Kidney (tissue), 14 donors: ENCODE results near the gene INTS12. TPM values are rescaled to one million over a fixed set of nuclear protein-coding genes. Genes with fewer than 3 reads are reported as not detected.
A peak's percentile ranks its signal among the peaks of the same experiment; 100 is the strongest.

Source experiments
- DNase-seq, 5 donors: peaks; one replicate each; pipeline ENCODE4 v3.0.0-alpha.2; 2013 to 2020
- FAIRE-seq: peaks from 2 replicates; lab custom pipeline; 2012; peaks lifted over from hg19 to GRCh38; lab: Jason Lieb, UNC
- H3K27ac ChIP-seq, 2 donors: one replicate each; pipeline ENCODE4 v1.7.0; 2013; ENCODE audit warnings: low read depth in 2 of 2, low read length in 2 of 2, inconsistent platforms in 1 of 2
- H3K27me3 ChIP-seq: one replicate; pipeline ENCODE4 v1.7.1; 2013; ENCODE audit warnings: low read length, inconsistent platforms; ENCODE audit not compliant: control insufficient read depth, insufficient read depth
- H3K36me3 ChIP-seq, 3 donors: one replicate each; pipeline versions ENCODE4 v1.7.0 to v1.7.1; 2013; ENCODE audit warnings: low read length in 3 of 3, control low read depth in 1 of 3, inconsistent platforms in 1 of 3; ENCODE audit not compliant: insufficient read depth in 3 of 3, control insufficient read depth in 2 of 3
- H3K4me1 ChIP-seq, 3 donors: one replicate each; pipeline versions ENCODE4 v1.7.0 to v1.7.1; 2013; ENCODE audit warnings: low read length in 3 of 3, inconsistent platforms in 1 of 3, low read depth in 1 of 3; ENCODE audit not compliant: control insufficient read depth in 2 of 3, insufficient read depth in 2 of 3
- H3K4me3 ChIP-seq, 3 donors: one replicate each; pipeline versions ENCODE4 v1.7.0 to v1.8.1; 2013; ENCODE audit warnings: low read length in 3 of 3, control low read depth in 1 of 3, inconsistent platforms in 1 of 3
- H3K9ac ChIP-seq, 3 donors: one replicate each; pipeline versions ENCODE4 v1.7.0 to v1.7.1; 2013; ENCODE audit warnings: low read length in 3 of 3, control low read depth in 1 of 3, inconsistent platforms in 1 of 3
- H3K9me3 ChIP-seq, 3 donors: one replicate each; pipeline versions ENCODE4 v1.7.0 to v1.7.1; 2013; ENCODE audit warnings: low read length in 3 of 3, control low read depth in 1 of 3, inconsistent platforms in 1 of 3; ENCODE audit not compliant: control insufficient read depth in 2 of 3, insufficient read depth in 1 of 3
- CTCF ChIP-seq: IDR thresholded peaks from 3 replicates; pipeline ENCODE4 v1.5.1; 2012; ENCODE audit warnings: mild to moderate bottlenecking, moderate library complexity, borderline replicate concordance; ENCODE audit not compliant: insufficient read depth; ENCODE audit errors: extremely low read depth
- intact Hi-C: fragments of 100-400 bp; cut with DNase I; formaldehyde crosslinking; loops from one replicate; pipeline ENCODE4 v1.11.1; 2022
- polyA plus RNA-seq: library from polyadenylated mRNA; stranded (reverse); fragments of 350-450 nt; fragmentation: Illumina TruSeq; extraction: RNeasy Lipid Tissue Mini Kit (QIAGEN cat#74804); gene quantifications from one replicate; pipeline ENCODE4 v1.2.3, GENCODE V29; 2014; ENCODE audit warnings: low read depth, low replicate concordance; ENCODE audit not compliant: insufficient read depth
- total RNA-seq: library from RNA; stranded (reverse); fragmentation: NEBNext Ultra II Directional; extraction: Animal tissue kit (Norgen Biotek cat#: 25700); gene quantifications from one replicate; pipeline ENCODE4 v1.2.1, GENCODE V29; 2021
- donor health status: control.
- donor health status: control.
- donor health status: control.
- donor health status: control.
- donor health status: control.
- donor health status: DM: yes; HTN: yes; CAD: no.
- donor health status: Normal renal cell carcinoma (clear cell type).

INTS12 gene
- total and polyA plus RNA-seq, 2 donors from 2014 or later = 15.5 to 21.4 TPM

GRCh38 chr4:105725623-105726022 lies 17.1 kb upstream of the INTS12 start:
- Histone ChIP-seq H3K4me1 (no peaks in the 10 kb centered on the region), H3K9me3 (no peaks in the 10 kb centered on the region), H3K27ac (no peak overlapping the region), H3K36me3 (no peaks in the 10 kb centered on the region), H3K27me3 (no peaks in the 10 kb centered on the region), H3K9ac (no peak overlapping the region), H3K4me3 (no peak overlapping the region)
- intact Hi-C loops = no loop called here
- DNase-seq (no peak), FAIRE-seq (no peak)
- no peak for TF ChIP-seq CTCF

GRCh38 chr4:105719204-105719603 lies 10.7 kb upstream of the INTS12 start:
- TF ChIP-seq CTCF = no peak
- FAIRE-seq (no peak), DNase-seq (no peak)
- H3K4me1 ChIP-seq = no peaks in the 10 kb centered on the region
- H3K4me3 ChIP-seq = no peak overlapping the region
- no peak overlapping the region for H3K9ac ChIP-seq
- no peaks in the 10 kb centered on the region for H3K27me3 ChIP-seq
- H3K36me3 ChIP-seq = no peaks in the 10 kb centered on the region
- intact Hi-C loops = no loop called here
- H3K9me3 ChIP-seq = no peaks in the 10 kb centered on the region
- H3K27ac ChIP-seq = no peak overlapping the region

- Histone ChIP-seq H3K9me3 (no peaks in the 10 kb centered on the region), H3K27me3 (no peaks in the 10 kb centered on the region), H3K36me3 (no peaks in the 10 kb centered on the region), H3K27ac (no peak overlapping the region), H3K9ac (no peak overlapping the region), H3K4me1 (no peaks in the 10 kb centered on the region), H3K4me3 (no peak overlapping the region)
- DNase-seq = peak in 2 of 5 donors; percentile 41 to 45
- FAIRE-seq = peak; percentile 96
- TF ChIP-seq CTCF = peak; percentile 32
- intact Hi-C loops = no loop called here
Observed at GRCh38 chr4:105715692-105716278, 7.3 kb upstream of the INTS12 start.

- H3K9ac ChIP-seq = no peak overlapping the region
- no peak overlapping the region for H3K27ac ChIP-seq
- H3K9me3 ChIP-seq = no peaks in the 10 kb centered on the region
- no peaks in the 10 kb centered on the region for H3K4me1 ChIP-seq
- TF ChIP-seq CTCF = no peak
- intact Hi-C loops = no loop called here
- FAIRE-seq (no peak), DNase-seq (no peak)
- no peaks in the 10 kb centered on the region for H3K36me3 ChIP-seq
- no peak overlapping the region for H3K4me3 ChIP-seq
- no peaks in the 10 kb centered on the region for H3K27me3 ChIP-seq
Observed at GRCh38 chr4:105714932-105715331, 6.4 kb upstream of the INTS12 start.
